Measurements from ENCODE around the gene SCT. TPM values are rescaled to one million over a fixed set of nuclear protein-coding genes. Genes with fewer than 3 reads are reported as not detected.

Gene SCT
- total RNA-seq, 1 donor from 2014 or later = not detected

DNA sequence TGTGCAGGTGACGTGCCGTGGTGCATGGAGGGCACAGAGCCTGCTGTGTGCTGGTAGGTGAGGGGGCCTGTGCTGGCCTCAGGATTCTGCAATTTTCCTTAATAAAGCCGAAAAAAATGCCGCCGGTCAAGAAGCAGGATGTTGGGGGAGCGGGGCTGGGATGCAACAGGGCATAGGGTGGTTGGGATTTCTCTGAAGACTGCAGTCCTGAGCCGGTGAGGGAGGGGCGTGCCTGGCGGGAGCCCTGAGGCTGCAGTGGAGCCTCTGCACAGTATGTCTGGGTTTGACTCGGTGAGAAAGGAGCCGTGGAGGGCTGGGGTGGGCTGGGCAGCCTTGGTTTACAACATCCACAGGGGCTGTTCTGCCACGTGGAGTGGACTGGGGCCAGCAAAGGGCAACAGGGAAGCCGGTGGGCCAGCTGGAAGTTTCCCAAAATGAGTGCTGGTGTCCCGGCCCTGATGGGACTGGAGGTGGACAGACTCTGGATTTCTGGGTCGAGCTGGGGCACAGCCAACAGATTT is 3.6 kb downstream of the SCT start:
- DNase-seq (ENCODE audit: extremely low spot score, unreplicated experiment) = no peak
- H3K4me3 Mint-ChIP-seq (ENCODE audit: unreplicated experiment) = no peak overlapping the region
- H3K27ac Mint-ChIP-seq (ENCODE audit: unreplicated experiment) = peak overlapping the region; percentile 27
- H3K9me3 Mint-ChIP-seq (ENCODE audit: unreplicated experiment) = no peaks in the 10 kb centered on the region
- H3K4me1 Mint-ChIP-seq (ENCODE audit: unreplicated experiment) = peaks cover 8% of the 10 kb centered on the region
- no peaks in the 10 kb centered on the region for H3K36me3 Mint-ChIP-seq (ENCODE audit: unreplicated experiment)
- no peak for TF ChIP-seq CTCF (IDR thresholded peaks at IDR 0.05)
- H3K27me3 Mint-ChIP-seq (ENCODE audit: unreplicated experiment) = no peaks in the 10 kb centered on the region

GRCh38 chr11:621838-622237 is 5.1 kb downstream of the SCT start:
- no peaks in the 10 kb centered on the region for H3K36me3 Mint-ChIP-seq (ENCODE audit: unreplicated experiment)

GRCh38 chr11:620935-621814 is 5.8 kb downstream of the SCT start:
- no peak for TF ChIP-seq CTCF (IDR thresholded peaks at IDR 0.05)
- Mint-ChIP-seq H3K4me3 (ENCODE audit: unreplicated experiment) (no peak overlapping the region), H3K27ac (ENCODE audit: unreplicated experiment) (no peak overlapping the region), H3K4me1 (ENCODE audit: unreplicated experiment) (peaks cover 7% of the 10 kb centered on the region), H3K9me3 (ENCODE audit: unreplicated experiment) (no peaks in the 10 kb centered on the region), H3K36me3 (ENCODE audit: unreplicated experiment) (no peaks in the 10 kb centered on the region), H3K27me3 (ENCODE audit: unreplicated experiment) (no peaks in the 10 kb centered on the region)
- DNase-seq (ENCODE audit: extremely low spot score, unreplicated experiment) = no peak

More at GRCh38 chr11:621838-622237, 5.1 kb downstream of the SCT start:
- no peak for TF ChIP-seq CTCF (IDR thresholded peaks at IDR 0.05)
- Mint-ChIP-seq H3K27ac (ENCODE audit: unreplicated experiment) (no peak overlapping the region), H3K4me1 (ENCODE audit: unreplicated experiment) (peaks cover 6% of the 10 kb centered on the region), H3K9me3 (ENCODE audit: unreplicated experiment) (no peaks in the 10 kb centered on the region), H3K4me3 (ENCODE audit: unreplicated experiment) (no peak overlapping the region), H3K27me3 (ENCODE audit: unreplicated experiment) (no peaks in the 10 kb centered on the region)
- DNase-seq (ENCODE audit: extremely low spot score, unreplicated experiment) = no peak

DNA sequence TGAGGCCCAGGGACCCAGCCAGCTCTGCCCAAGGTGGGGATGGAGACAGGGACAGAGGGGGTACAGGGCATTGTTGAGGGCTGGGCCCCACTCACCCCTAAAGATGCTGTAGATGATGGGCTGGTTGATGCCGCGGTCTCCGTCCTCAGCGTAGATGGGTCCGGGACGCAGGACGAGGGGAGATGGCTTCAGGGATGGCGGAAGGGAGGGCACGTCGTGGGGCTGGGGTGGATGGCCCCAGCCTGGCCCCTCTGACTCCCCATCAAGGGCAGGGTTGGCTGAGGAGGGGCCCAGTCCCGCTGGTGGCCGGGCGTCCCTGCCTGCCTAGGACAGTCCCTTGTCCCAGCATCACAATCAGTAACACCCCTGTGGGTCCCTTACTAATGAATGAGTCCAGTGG is 6.8 kb downstream of the SCT start:
- H3K36me3 Mint-ChIP-seq (ENCODE audit: unreplicated experiment) = no peaks in the 10 kb centered on the region
- H3K9me3 Mint-ChIP-seq (ENCODE audit: unreplicated experiment) = no peaks in the 10 kb centered on the region
- TF ChIP-seq CTCF (IDR thresholded peaks at IDR 0.05) = no peak
- H3K27ac Mint-ChIP-seq (ENCODE audit: unreplicated experiment) = no peak overlapping the region
- no peaks in the 10 kb centered on the region for H3K27me3 Mint-ChIP-seq (ENCODE audit: unreplicated experiment)
- DNase-seq (ENCODE audit: extremely low spot score, unreplicated experiment) = no peak
- no peak overlapping the region for H3K4me3 Mint-ChIP-seq (ENCODE audit: unreplicated experiment)
- peaks cover 12% of the 10 kb centered on the region for H3K4me1 Mint-ChIP-seq (ENCODE audit: unreplicated experiment)

GRCh38 chr11:619628-620050 is 7.3 kb downstream of the SCT start:
- Mint-ChIP-seq H3K27ac (ENCODE audit: unreplicated experiment) (no peak overlapping the region), H3K27me3 (ENCODE audit: unreplicated experiment) (no peaks in the 10 kb centered on the region), H3K9me3 (ENCODE audit: unreplicated experiment) (no peaks in the 10 kb centered on the region), H3K4me1 (ENCODE audit: unreplicated experiment) (peaks cover 12% of the 10 kb centered on the region), H3K36me3 (ENCODE audit: unreplicated experiment) (no peaks in the 10 kb centered on the region), H3K4me3 (ENCODE audit: unreplicated experiment) (no peak overlapping the region)
- TF ChIP-seq CTCF (IDR thresholded peaks at IDR 0.05) = no peak
- DNase-seq (ENCODE audit: extremely low spot score, unreplicated experiment) = no peak
